Kidney capillary endothelial cell (primary cell): ENCODE data around the gene CDKN1B.

Source experiments
- DNase-seq: peaks from one replicate; pipeline ENCODE4 v3.0.0-alpha.2; 2018; ENCODE audit warnings: low spot score

Gene CDKN1B

GRCh38 chr12:12759234-12759915 is 42.2 kb downstream of the CDKN1B start:
- DNase-seq: no peak

DNA sequence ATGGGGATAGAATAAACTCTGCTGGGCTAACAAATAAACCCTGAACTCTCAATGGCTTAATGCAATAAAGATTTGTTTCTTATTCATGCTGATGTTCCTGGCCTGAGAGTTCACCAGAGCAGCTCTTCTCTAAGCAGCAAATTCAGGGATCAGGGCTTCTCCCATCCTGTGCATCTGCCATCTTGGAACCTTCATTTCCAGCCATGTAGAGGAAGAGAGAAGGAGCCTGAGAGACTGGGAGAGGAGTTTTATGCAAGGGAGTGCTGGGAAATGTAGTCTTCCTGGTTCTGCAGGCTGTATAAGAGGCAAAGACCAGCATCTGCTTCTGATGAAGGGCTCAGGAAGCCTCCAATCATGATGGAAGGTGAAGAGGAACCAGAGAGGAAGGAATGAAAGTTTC is 47.7 kb downstream of the CDKN1B start:
- no peak for DNase-seq

DNA sequence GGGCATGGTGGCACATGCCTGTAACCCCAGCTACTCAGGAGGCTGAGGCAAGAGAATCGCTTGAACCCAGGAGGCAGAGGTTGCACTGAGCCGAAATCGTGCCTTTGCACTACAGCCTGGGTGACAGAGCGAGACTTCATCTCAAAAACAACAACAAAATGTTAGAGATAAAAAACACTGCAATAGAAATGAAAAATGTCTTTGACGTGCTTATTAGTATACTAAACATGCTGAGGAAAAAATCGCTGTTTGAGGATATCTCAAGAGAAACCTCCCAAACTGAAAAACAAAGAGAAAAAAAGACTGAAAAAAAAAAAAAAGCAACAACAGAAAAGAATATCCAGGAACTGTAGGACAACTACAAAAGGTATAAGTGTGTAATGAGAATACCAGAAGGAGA is 53.1 kb downstream of the CDKN1B start:
- no peak for DNase-seq
